GM21447 (cell line): ENCODE data around the gene TOB2.
"Not testable (repeated sequence)": the region's sequence is repeated elsewhere in the genome, so short reads cannot be mapped to it uniquely, and the experiment has no call there.

Source experiments
- ATAC-seq: cut with Tn5 transposase; IDR thresholded peaks from one replicate; pipeline ENCODE4 v1.9.1; 2021; ENCODE audit not compliant: unreplicated experiment

Gene TOB2

DNA sequence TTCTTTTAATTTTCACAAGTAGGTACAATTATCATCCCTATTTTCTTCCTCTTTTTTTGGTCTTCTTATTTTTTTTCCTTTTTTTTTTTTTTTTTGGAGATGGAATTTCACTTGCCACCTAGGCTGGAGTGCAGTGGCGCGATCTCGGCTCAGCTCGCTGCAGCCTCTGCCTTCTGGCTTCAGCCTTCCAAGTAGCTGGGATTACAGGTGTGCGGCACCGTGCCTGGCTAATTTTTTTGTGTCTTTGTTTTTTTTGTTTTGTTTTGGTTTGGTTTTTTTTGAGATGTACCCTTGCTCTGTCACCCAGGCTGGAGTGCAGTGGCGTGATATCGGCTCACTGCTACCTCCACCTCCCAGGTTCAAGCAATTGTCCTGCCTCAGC is 16.7 kb downstream of the TOB2 start:
- no peak for ATAC-seq

- no peak for ATAC-seq
Measured at GRCh38 chr22:41429232-41429950, 17.2 kb downstream of the TOB2 start.

DNA sequence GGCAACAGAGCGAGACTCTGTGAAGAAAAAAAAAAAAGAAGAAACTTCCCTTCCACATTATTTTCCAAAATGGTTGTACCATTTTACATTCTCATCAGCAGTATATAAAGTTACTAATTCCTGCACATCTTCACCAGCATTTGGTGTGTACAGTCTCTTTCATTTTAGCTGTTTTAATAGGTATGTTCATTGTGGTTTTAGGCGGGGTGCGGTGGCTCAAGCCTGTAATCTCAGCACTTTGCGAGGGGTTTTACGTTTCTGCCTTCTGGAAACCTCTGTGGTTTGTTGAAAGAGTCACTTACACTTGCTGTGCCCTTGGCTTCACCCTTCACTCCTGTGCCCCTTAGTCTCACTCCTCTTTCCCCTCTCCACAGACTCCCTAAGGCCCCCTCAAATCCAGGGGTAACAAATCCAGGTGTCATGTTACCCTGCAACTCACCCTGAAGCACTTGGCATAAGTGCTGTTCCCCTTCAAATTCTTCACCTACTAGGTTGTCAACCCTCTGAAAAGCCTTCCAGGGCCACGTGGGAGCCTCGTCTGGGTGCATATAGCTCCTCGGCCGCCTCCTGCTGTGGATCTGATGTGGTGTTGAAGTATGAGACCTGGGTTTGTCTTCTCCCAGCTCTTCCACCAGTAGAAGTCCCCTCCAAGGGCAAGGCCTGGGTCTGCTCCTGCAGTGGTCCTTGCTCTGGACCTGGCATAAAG is 20.8 kb downstream of the TOB2 start:
- no peak for ATAC-seq

- no peak for ATAC-seq
Measured at GRCh38 chr22:41418717-41419116, 27.9 kb downstream of the TOB2 start.

DNA sequence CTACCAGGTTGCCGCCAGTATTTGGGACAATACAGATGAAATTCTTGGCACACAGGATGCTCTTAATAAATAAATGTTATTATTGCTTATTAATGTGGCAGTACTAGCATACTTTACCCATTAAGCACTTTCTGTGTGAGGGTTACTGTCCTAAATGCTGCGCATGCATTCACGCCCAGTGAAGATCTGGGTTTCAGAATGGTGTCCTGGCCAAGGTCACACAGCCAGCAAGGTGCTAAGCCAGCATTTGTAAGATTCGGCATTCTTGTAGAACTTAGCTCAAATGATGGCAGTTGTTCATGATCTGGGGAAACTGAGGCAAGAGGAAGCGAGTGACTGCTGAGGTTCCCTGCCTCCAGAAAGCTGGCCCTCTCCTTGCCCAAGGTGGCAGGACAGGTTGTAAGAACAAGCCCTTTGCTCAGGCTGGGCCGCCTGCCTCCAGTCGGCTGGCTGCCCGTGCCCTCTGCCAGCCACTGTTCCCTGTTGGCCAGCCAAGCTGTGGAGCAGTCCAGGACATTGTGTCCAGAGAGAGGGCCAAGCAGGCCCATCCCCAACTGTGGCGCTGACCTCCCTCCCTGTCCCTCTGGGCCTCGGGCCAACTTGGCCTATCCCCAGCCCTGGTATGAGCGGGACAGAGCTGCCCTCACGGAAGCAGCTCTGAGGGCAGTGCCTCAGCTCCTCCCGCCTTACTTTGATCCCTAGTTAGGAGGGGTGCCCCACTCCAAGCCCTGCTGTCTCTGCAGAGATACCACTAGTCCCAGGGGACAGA is 28.8 kb downstream of the TOB2 start:
- ATAC-seq: no peak

- ATAC-seq: no peak
Measured at GRCh38 chr22:41415554-41415953, 31.0 kb downstream of the TOB2 start.

DNA sequence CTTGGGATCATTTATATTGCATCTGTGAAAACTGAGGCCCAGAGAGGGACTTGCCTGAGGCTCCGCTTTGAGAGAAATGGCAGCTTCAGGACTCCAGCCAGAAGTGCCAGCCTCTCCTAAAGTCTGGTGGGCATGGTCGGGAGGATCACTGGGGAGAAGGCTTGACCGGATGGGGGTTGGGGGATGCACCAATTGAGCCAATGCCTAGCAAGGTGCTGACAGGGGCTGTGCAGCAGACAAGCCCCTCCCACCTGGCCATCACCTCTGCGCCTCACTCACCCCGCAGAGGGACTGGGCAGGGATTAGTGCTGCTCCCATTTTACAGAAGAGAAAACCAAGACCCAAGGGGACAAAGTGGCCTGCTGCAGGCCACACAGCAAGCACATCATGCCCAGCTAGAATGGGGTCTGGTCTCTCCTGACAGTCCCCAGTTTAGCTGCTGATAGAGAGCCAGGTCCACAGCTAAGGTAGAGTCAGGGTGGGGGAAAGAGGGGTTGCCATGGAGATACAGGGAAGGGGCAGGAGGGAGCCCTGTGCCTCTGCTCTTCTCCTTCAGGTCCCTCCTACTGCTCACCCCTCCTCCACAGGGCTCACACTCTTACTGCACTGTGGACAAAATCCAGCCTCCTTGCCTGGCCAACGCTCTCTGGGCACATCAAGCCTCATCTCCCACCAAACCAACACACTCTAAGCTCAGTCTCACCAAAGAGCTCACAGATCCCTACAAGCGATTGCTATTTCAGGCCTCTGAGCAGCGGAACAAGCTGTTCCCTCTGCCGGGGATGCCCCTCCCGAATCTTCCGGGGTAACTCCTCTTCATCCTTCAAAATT is 35.4 kb downstream of the TOB2 start:
- ATAC-seq: no peak

DNA sequence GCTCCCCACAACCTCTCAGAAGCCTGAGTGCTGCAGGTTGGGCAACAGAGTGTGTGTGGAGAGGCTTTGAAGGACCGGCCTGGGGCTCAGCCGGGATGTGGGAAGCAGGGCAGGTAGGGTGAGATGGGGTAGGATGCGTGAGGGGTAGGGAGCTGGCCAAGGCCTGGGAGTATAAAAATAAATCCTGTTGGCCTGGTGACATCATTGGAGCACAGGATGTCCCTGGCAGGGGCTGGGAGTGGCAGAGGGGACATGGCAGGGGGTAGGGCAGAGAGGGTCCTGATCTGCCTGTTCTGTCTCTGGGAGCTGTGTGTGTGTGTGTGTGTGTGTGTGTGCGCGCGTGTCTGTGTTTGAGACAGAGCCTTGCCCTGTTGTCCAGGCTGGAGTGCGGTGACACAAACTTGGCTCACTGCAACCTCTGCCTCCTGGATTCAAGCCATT is 36.3 kb downstream of the TOB2 start:
- ATAC-seq: no peak

- ATAC-seq: no peak
Measured at GRCh38 chr22:41408665-41409064, 37.9 kb downstream of the TOB2 start.

- no peak for ATAC-seq
Measured at GRCh38 chr22:41407433-41407832, 39.2 kb downstream of the TOB2 start.

- ATAC-seq: no peak
Measured at GRCh38 chr22:41406410-41406809, 40.2 kb downstream of the TOB2 start.

DNA sequence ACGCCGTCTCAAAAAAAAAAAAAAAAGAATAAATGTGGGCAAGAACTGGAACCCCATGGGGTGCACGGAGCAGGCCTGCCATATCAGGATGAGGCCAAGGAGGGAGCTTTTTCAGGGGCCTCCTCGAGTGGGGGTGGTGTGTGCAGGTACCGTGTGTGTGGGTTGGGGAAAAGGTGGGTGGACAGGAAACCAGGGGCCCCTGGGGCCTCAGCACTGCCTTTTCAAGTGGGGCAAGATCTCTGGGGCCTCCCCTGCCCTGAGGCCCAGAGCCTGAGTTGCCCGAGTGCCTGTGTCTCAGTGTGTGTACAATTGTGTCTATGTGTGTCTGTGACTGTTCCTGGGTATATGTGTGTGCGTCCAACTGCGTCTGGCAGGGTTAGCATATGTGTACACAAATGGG is 41.0 kb downstream of the TOB2 start:
- ATAC-seq: no peak

- ATAC-seq: peak; percentile 67
Measured at GRCh38 chr22:41403532-41404318, 42.9 kb downstream of the TOB2 start.

- not testable (repeated sequence) for ATAC-seq
Measured at GRCh38 chr22:41402851-41403250, 43.8 kb downstream of the TOB2 start.

DNA sequence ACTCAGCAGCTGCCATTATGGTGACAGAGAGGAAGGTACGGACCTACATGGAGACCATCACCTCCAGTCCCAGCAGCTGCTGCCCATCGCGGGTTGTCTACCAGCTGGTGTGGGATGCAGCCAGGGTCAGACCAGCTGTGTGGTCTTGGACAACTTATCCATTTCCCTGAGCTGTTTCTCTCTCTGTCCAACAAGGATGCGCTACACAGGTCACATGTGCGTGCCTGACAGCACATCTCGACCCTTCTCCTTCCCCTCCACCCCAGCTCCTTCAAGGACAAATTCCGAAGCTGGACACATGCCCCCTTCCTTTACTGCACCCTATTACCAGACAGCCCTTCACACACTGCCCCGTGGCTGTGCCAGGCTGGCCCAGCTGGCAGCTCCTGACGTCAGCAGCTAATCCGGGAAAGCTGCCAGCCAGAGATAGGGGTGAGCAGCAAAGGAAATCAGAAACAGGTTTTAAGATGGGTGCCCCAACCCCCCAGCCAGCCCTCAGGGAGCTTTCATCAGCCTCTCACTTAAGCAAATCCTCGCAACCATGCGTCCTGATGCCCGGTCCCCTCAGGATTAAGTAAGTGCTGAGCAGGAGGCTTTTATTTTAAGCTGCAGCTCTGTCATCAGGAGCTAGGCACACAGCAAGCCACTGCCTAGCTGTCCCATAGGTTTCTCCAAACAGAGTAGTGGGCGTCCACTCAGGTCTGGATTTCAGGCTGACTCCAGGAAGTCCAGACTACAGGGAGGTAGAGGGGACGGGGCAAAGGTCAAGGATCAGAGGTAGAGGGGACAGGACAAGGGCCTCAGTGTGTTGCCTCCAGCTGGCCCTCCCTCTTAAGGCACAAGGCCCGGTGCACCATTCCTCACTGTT is 44.6 kb downstream of the TOB2 start:
- no peak for ATAC-seq

DNA sequence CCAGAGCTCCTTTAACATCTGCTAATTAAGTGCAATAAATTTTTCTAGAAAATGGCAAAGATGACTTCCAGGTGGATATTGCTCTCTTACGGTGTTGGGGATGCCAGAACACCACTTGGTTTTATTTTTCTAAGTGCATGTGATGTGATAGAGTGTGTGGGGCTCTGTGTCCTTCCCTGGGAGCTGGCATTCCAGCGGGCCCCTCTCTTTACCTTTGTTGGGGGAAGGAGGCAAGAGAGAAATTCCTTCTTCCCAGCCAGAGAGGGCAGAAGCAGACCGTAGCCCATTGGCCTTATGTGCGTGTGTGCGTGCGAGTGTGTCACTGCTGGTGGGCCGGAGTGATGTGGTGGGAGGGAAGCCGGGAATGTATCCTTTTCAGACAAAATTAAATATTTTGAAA is 47.7 kb downstream of the TOB2 start:
- ATAC-seq: no peak

- no peak for ATAC-seq
Measured at GRCh38 chr22:41397143-41397811, 49.3 kb downstream of the TOB2 start.

DNA sequence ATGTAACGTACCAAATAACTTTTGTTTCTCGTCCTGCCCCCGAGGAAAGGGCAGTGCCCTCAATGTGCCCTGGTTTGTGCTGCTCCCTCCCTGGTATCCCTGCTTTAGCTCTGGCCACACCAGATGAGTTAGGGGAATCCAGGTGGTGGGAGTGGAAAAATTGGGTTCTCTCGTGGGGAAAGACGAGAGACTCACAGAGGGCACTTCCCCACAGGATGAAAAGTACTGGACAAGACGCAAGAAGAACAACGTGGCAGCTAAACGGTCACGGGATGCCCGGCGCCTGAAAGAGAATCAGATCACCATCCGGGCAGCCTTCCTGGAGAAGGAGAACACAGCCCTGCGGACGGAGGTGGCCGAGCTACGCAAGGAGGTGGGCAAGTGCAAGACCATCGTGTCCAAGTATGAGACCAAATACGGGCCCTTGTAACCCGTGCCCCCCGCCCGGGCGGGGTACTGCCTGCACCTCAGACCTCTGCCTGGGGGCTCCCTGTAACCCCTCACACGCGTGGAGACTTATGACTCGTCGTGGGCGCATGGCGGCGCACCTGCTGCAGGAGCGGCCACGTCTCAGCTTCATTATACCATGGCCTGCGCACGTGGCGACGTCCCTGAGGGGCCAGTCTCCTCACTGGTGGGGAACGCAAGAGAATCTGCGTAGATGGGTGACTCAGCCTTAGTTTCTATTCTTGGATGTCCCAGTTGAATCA is 50.9 kb downstream of the TOB2 start:
- no peak for ATAC-seq
